K562 (cell line): ENCODE data around the gene LEMD3. TPM values are rescaled to one million over a fixed set of nuclear protein-coding genes. Genes with fewer than 3 reads are reported as not detected.

ENCODE experiments used
- ATAC-seq: fragments of 200-7000 bp; cut with Tn5 transposase; 3 replicates; pipeline ENCODE4 v1.9.1; 2020; ENCODE audit warnings: moderate library complexity
- BruUV-seq: library from RNA; stranded (reverse); fragments of 400-500 nt; replicated peaks from 2 replicates; lab custom pipeline; 2021; lab: Mats Ljungman, UMichigan
- CTCF ChIA-PET: fragments of 300-600 bp; formaldehyde crosslinking; extraction: SDS; loops from one replicate; lab custom pipeline; 2021; ENCODE audit warnings: low intra/inter-chr PET ratio; lab: Yijun Ruan, JAX
- POLR2A ChIA-PET: fragments of 300-600, 350-650 bp; sonication (Branson Sonifier 250); formaldehyde crosslinking; extraction: SDS; loops from one replicate; lab custom pipeline; 2021; ENCODE audit warnings: antibody characterized with exemption, inconsistent platforms; lab: Yijun Ruan, JAX
- DNase-seq, 4 experiments: peaks; one replicate each; pipeline versions ENCODE4 v3.0.0 to v3.0.0-alpha.2; 2011 to 2018; ENCODE audit warnings: low spot score in 3 of 4, mixed read lengths in 3 of 4; ENCODE audit errors: extremely low read depth in 1 of 4
- FAIRE-seq: peaks from 2 replicates; lab custom pipeline; 2011; peaks lifted over from hg19 to GRCh38; lab: Jason Lieb, UNC
- H2AFZ ChIP-seq: 2 replicates; pipeline ENCODE4 v1.6.0; 2011; ENCODE audit warnings: low read depth, low read length, control low read depth, inconsistent platforms
- H3K27ac ChIP-seq: fragments of 200-600 bp; 3 replicates; pipeline ENCODE4 v1.8.0; 2011; ENCODE audit warnings: low read depth, mild to moderate bottlenecking, control low read depth, inconsistent platforms, low read length, moderate library complexity, mixed read lengths; ENCODE audit errors: extremely low read depth
- H3K27me3 ChIP-seq, 2 experiments: fragments of 300-600 bp in 1 of 2; 2 replicates in 1 of 2; 3 replicates in 1 of 2; pipeline versions ENCODE4 v1.6.0 to v1.8.0; 2011; ENCODE audit warnings: inconsistent platforms in 2 of 2, low read length in 2 of 2, mild to moderate bottlenecking in 1 of 2, mixed read lengths in 1 of 2, moderate library complexity in 1 of 2; ENCODE audit not compliant: control insufficient read depth in 2 of 2, insufficient read depth in 2 of 2
- H3K36me3 ChIP-seq: fragments of 300-600 bp; 3 replicates; pipeline ENCODE4 v1.8.0; 2011; ENCODE audit warnings: mild to moderate bottlenecking, low read length, inconsistent platforms; ENCODE audit not compliant: control insufficient read depth, insufficient read depth
- H3K4me1 ChIP-seq, 2 experiments: fragments of 200-600 bp in 1 of 2; replicated peaks in 1 of 2; 2 replicates in 1 of 2; 3 replicates in 1 of 2; pipeline versions ENCODE4 v1.5.1 to v1.8.0; 2011; ENCODE audit warnings: inconsistent platforms in 2 of 2, low read length in 2 of 2, mild to moderate bottlenecking in 1 of 2, mixed read lengths in 1 of 2, moderate library complexity in 1 of 2; ENCODE audit not compliant: control insufficient read depth in 2 of 2, insufficient read depth in 2 of 2
- H3K4me2 ChIP-seq: 2 replicates; pipeline ENCODE4 v1.6.1; 2011; ENCODE audit warnings: low read length, control low read depth, inconsistent platforms, mixed read lengths; ENCODE audit not compliant: insufficient read depth
- H3K4me3 ChIP-seq: fragments of 200-600 bp; sonication (generic), shearing (Covaris generic); 2 replicates; pipeline ENCODE4 v1.5.1; 2016; ENCODE audit warnings: control low read depth, inconsistent platforms
- H3K79me2 ChIP-seq: fragments of 200-600 bp; 3 replicates; pipeline ENCODE4 v1.8.0; 2011; ENCODE audit warnings: low read length, inconsistent platforms; ENCODE audit not compliant: control insufficient read depth, insufficient read depth
- H3K9ac ChIP-seq, 2 experiments: 2 replicates each; pipeline versions ENCODE4 v1.6.0 to v1.6.1; 2011; ENCODE audit warnings: low read depth in 2 of 2, low read length in 2 of 2, control low read depth in 1 of 2, inconsistent platforms in 1 of 2, mild to moderate bottlenecking in 1 of 2, mixed read lengths in 1 of 2; ENCODE audit not compliant: insufficient read depth in 1 of 2
- H3K9me1 ChIP-seq: one replicate; pipeline ENCODE4 v1.6.0; 2011; ENCODE audit warnings: inconsistent platforms, mild to moderate bottlenecking, low read length, moderate library complexity; ENCODE audit not compliant: control insufficient read depth, insufficient read depth
- H3K9me3 ChIP-seq: replicated peaks from 2 replicates; pipeline ENCODE4 v1.5.1; 2011; ENCODE audit warnings: low read depth, low read length, inconsistent platforms; ENCODE audit not compliant: control insufficient read depth, insufficient read depth
- H4K20me1 ChIP-seq: replicated peaks from 2 replicates; pipeline ENCODE4 v1.6.1; 2011; ENCODE audit warnings: low read length, inconsistent platforms, mixed read lengths; ENCODE audit not compliant: control insufficient read depth, insufficient read depth
- BDP1 ChIP-seq: IDR thresholded peaks from 3 replicates; pipeline ENCODE4 v1.6.1; 2011; ENCODE audit not compliant: insufficient read length, insufficient read depth
- CBFB ChIP-seq: sonication (generic); formaldehyde crosslinking; IDR thresholded peaks from 2 replicates; pipeline ENCODE4 v1.4.0; 2020; ENCODE audit warnings: mild to moderate bottlenecking, missing genetic modification reagents
- DPF2 ChIP-seq: fragments of 450-650 bp; IDR thresholded peaks from 2 replicates; pipeline ENCODE4 v1.6.1; 2016
- FOXJ3 ChIP-seq: sonication (generic); formaldehyde crosslinking; IDR thresholded peaks from 2 replicates; pipeline ENCODE4 v1.4.0; 2020; ENCODE audit warnings: mild to moderate bottlenecking, missing genetic modification reagents
- HOXB6 ChIP-seq: fragments of 250-450 bp; sonication (Bioruptor Pico); IDR thresholded peaks from 2 replicates; pipeline ENCODE4 v1.5.1; 2022; ENCODE audit warnings: mild to moderate bottlenecking, borderline replicate concordance
- JUNB ChIP-seq: fragments of 450-650 bp; formaldehyde crosslinking; conservative IDR thresholded peaks from 2 replicates; pipeline ENCODE4 v1.4.0; 2020; ENCODE audit warnings: mild to moderate bottlenecking
- MITF ChIP-seq: IDR thresholded peaks from 2 replicates; pipeline ENCODE4 v1.6.1; 2014; ENCODE audit warnings: antibody characterized with exemption
- MTA3 ChIP-seq: fragments of 450-650 bp; formaldehyde crosslinking; IDR thresholded peaks from 2 replicates; pipeline ENCODE4 v1.6.1; 2017; ENCODE audit warnings: mild to moderate bottlenecking, borderline replicate concordance
- PKNOX1 ChIP-seq: fragments of 450-650 bp; IDR thresholded peaks from 2 replicates; pipeline ENCODE4 v1.6.1; 2016
- SNRNP70 ChIP-seq: fragments of 200-400 bp; formaldehyde crosslinking; optimal IDR thresholded peaks from 2 replicates; pipeline ENCODE3; 2017; ENCODE audit warnings: low read depth, low read length
- XRCC4 ChIP-seq: IDR thresholded peaks from one replicate; pipeline ENCODE4 v1.6.1; 2011; ENCODE audit not compliant: insufficient read depth, insufficient read length; ENCODE audit errors: extremely low read depth
- ZNF695 ChIP-seq: fragments of 450-650 bp; formaldehyde crosslinking; IDR thresholded peaks from 2 replicates; pipeline ENCODE4 v1.4.0; 2020; ENCODE audit warnings: mild to moderate bottlenecking, moderate library complexity
- WGBS: fragments of 100-300 bp; shearing (Covaris generic); methylation state at CpG from one replicate; pipeline ENCODE4 v1.1.6; 2016; ENCODE audit warnings: low coverage, mixed read lengths; ENCODE audit not compliant: insufficient coverage; ENCODE audit errors: missing lambda C conversion rate; 5-methylcytosine and 5-hydroxymethylcytosine counted together
- in situ Hi-C: fragments of 300-500 bp; cut with MboI; formaldehyde crosslinking; loops from 4 replicates; pipeline ENCODE4 v1.15.0; 2018; ENCODE audit warnings: inconsistent platforms, mixed read lengths
- intact Hi-C: fragments of 100-400 bp; cut with micrococcal nuclease; formaldehyde crosslinking; loops from 2 replicates; pipeline ENCODE4 v1.14.2; 2022
- polyA plus RNA-seq, 8 experiments: library from polyadenylated mRNA; depleted of rRNA in 4 of 8; stranded (reverse) in 5 of 8; unstranded in 3 of 8; fragments of >200 nt; fragmentation: Nextera tagmentation in 2 of 8; fragmentation: Illumina TruSeq in 1 of 8; extraction: Ambion mirVana in 2 of 8; extraction: Trizol in 1 of 8; gene quantifications; 2 replicates each; pipeline versions ENCODE4 v1.2.1 to v1.2.3, GENCODE V29; 2011 to 2014; ENCODE audit warnings: inconsistent platforms in 1 of 8, missing spikeins in 1 of 8
- total RNA-seq, 7 experiments: library from RNA; depleted of rRNA in 6 of 7; stranded (reverse); fragments of >200 nt in 6 of 7; fragmentation: Illumina TruSeq in 2 of 7; extraction: Trizol in 2 of 7; gene quantifications; 2 replicates each; pipeline versions ENCODE4 v1.2.1 to v1.2.3, GENCODE V29; 2011 to 2021; ENCODE audit warnings: low replicate concordance in 1 of 7

The LEMD3 gene
- total and polyA plus RNA-seq, 9 of the 15 experiments (the other 6 are each of a cell fraction or from before 2014, with no cell fraction given) = 6.8 to 37.4 (median 17.2) TPM

GRCh38 chr12:65274602-65275272, 105.4 kb downstream of the LEMD3 start:
- no peak for ATAC-seq
- no peak overlapping the region for H3K9ac ChIP-seq
- H4K20me1 ChIP-seq = 0 out of 2 replicates have a peak, but pooled peaks cover 2% of the 10 kb centered on the region
- ChIA-PET CTCF (no interaction called here), POLR2A (no interaction called here)
- no peaks in the 10 kb centered on the region for H3K9me3 ChIP-seq
- WGBS = 0% methylated on average over 7 of the region's 7 CpGs
- no peak for DNase-seq
- H2AFZ ChIP-seq = no peak overlapping the region
- H3K27me3 ChIP-seq = peaks cover 20 to 23% of the 10 kb centered on the region in 2 experiments
- intact Hi-C loops = no loop called here
- H3K9me1 ChIP-seq = no peaks in the 10 kb centered on the region
- peaks cover 0 to 14% of the 10 kb centered on the region in 2 experiments; a peak in 2 of 5 replicates for H3K4me1 ChIP-seq
- H3K27ac ChIP-seq = no peak overlapping the region
- H3K4me3 ChIP-seq = no peak overlapping the region
- TF ChIP-seq PKNOX1 (0 out of 2 replicates have a peak, but pooled peaks have one; percentile 14), HOXB6 (CRISPR knock-in tag) (no peak)
- FAIRE-seq = no peak
- in situ Hi-C loops = no loop called here
- no peaks in the 10 kb centered on the region for H3K36me3 ChIP-seq
- no peaks in the 10 kb centered on the region for H3K79me2 ChIP-seq
- no TSS peak for BruUV-seq
- no peak overlapping the region for H3K4me2 ChIP-seq

GRCh38 chr12:65275627-65276026, 106.2 kb downstream of the LEMD3 start:
- Histone ChIP-seq H3K9ac (no peak overlapping the region), H4K20me1 (0 out of 2 replicates have a peak, but pooled peaks cover 2% of the 10 kb centered on the region), H3K9me1 (no peaks in the 10 kb centered on the region), H3K4me3 (no peak overlapping the region), H3K9me3 (no peaks in the 10 kb centered on the region), H3K4me1 (peaks cover 0 to 14% of the 10 kb centered on the region in 2 experiments; a peak in 2 of 5 replicates), H3K4me2 (no peak overlapping the region), H3K27me3 (peaks cover 20 to 23% of the 10 kb centered on the region in 2 experiments), H2AFZ (no peak overlapping the region), H3K27ac (no peak overlapping the region), H3K79me2 (no peaks in the 10 kb centered on the region), H3K36me3 (no peaks in the 10 kb centered on the region)
- no peak for TF ChIP-seq SNRNP70
- TF ChIP-seq XRCC4 = no peak
- TF ChIP-seq BDP1 = no peak
- no peak for TF ChIP-seq ZNF695 (CRISPR knock-in tag)
- no peak for TF ChIP-seq JUNB
- no peak for TF ChIP-seq FOXJ3
- no peak for TF ChIP-seq CBFB
- TF ChIP-seq MTA3 = no peak
- TF ChIP-seq DPF2 = no peak
- TF ChIP-seq MITF = no peak
- intact Hi-C loops (no loop called here), in situ Hi-C loops (no loop called here)
- WGBS = 3% methylated on average over 3 of the region's 3 CpGs
- ChIA-PET CTCF (no interaction called here), POLR2A (no interaction called here)
- FAIRE-seq = no peak
- no TSS peak for BruUV-seq
- no peak for ATAC-seq
- DNase-seq = no peak
